Ishikawa (cell line): ENCODE results near the gene QPCTL.

Source experiments
- CEBPB ChIP-seq: IDR thresholded peaks from 2 replicates; pipeline ENCODE4 v1.6.1; 2012
- CREB1 ChIP-seq: IDR thresholded peaks from 2 replicates; pipeline ENCODE4 v1.6.1; 2012; ENCODE audit warnings: low read depth
- EGR1 ChIP-seq: IDR thresholded peaks from 2 replicates; pipeline ENCODE4 v1.6.1; 2012
- EP300 ChIP-seq: IDR thresholded peaks from 2 replicates; pipeline ENCODE4 v1.6.1; 2012; ENCODE audit warnings: borderline replicate concordance
- FOXM1 ChIP-seq: IDR thresholded peaks from 2 replicates; pipeline ENCODE4 v1.6.1; 2012; ENCODE audit warnings: low read depth, borderline replicate concordance
- MAX ChIP-seq: IDR thresholded peaks from 2 replicates; pipeline ENCODE4 v1.6.1; 2012
- NFIC ChIP-seq: IDR thresholded peaks from 2 replicates; pipeline ENCODE4 v1.6.1; 2012
- RAD21 ChIP-seq: IDR thresholded peaks from 2 replicates; pipeline ENCODE4 v1.6.1; 2012; ENCODE audit warnings: low read depth
- TAF1 ChIP-seq: IDR thresholded peaks from 2 replicates; pipeline ENCODE4 v1.6.1; 2012; ENCODE audit warnings: low read depth, mild to moderate bottlenecking
- TCF12 ChIP-seq: IDR thresholded peaks from 2 replicates; pipeline ENCODE4 v1.6.1; 2012; ENCODE audit warnings: low read depth
- TEAD4 ChIP-seq: IDR thresholded peaks from 2 replicates; pipeline ENCODE4 v1.6.1; 2012
- USF1 ChIP-seq: IDR thresholded peaks from 2 replicates; pipeline ENCODE4 v1.6.1; 2012
- YY1 ChIP-seq: IDR thresholded peaks from 2 replicates; pipeline ENCODE4 v1.6.1; 2012; ENCODE audit warnings: low read depth
- ZBTB7A ChIP-seq: IDR thresholded peaks from 2 replicates; pipeline ENCODE4 v1.6.1; 2012; ENCODE audit warnings: low read depth
- TF ChIP-seq, protein P1 (sequence below): IDR thresholded peaks from 2 replicates; pipeline ENCODE4 v1.6.1; 2012; ENCODE audit warnings: low read depth, mild to moderate bottlenecking

QPCTL gene

GRCh38 chr19:45730368-45731288 is 38.2 kb downstream of the QPCTL start, which contains the start of gene FBXO46:
Gene FBXO46, minus strand, starts transcription at chr19:45730896. Its CDS starts 17,401 bp downstream, at chr19:45713495.
- peak; percentile 19; the same call in 1 of the 2 replicates for TF ChIP-seq USF1
- peak; percentile 66 for TF ChIP-seq TAF1
- TF ChIP-seq EGR1, result no peak
- TF ChIP-seq TCF12, result peak; percentile 57; the same call in 1 of the 2 replicates
- TF ChIP-seq, protein P1, sequence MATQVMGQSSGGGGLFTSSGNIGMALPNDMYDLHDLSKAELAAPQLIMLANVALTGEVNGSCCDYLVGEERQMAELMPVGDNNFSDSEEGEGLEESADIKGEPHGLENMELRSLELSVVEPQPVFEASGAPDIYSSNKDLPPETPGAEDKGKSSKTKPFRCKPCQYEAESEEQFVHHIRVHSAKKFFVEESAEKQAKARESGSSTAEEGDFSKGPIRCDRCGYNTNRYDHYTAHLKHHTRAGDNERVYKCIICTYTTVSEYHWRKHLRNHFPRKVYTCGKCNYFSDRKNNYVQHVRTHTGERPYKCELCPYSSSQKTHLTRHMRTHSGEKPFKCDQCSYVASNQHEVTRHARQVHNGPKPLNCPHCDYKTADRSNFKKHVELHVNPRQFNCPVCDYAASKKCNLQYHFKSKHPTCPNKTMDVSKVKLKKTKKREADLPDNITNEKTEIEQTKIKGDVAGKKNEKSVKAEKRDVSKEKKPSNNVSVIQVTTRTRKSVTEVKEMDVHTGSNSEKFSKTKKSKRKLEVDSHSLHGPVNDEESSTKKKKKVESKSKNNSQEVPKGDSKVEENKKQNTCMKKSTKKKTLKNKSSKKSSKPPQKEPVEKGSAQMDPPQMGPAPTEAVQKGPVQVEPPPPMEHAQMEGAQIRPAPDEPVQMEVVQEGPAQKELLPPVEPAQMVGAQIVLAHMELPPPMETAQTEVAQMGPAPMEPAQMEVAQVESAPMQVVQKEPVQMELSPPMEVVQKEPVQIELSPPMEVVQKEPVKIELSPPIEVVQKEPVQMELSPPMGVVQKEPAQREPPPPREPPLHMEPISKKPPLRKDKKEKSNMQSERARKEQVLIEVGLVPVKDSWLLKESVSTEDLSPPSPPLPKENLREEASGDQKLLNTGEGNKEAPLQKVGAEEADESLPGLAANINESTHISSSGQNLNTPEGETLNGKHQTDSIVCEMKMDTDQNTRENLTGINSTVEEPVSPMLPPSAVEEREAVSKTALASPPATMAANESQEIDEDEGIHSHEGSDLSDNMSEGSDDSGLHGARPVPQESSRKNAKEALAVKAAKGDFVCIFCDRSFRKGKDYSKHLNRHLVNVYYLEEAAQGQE, result no peak
- peak; percentile 72 for TF ChIP-seq NFIC
- no peak for TF ChIP-seq CEBPB
- peak; percentile 30; the same call in 1 of the 2 replicates for TF ChIP-seq MAX
- 0 out of 2 replicates have a peak, but pooled peaks have one; percentile 28 for TF ChIP-seq CREB1
- 0 out of 2 replicates have a peak, but pooled peaks have one; percentile 60 for TF ChIP-seq ZBTB7A
- TF ChIP-seq RAD21, result no peak
- no peak for TF ChIP-seq TEAD4
- peak; percentile 89 for TF ChIP-seq YY1
- no peak for TF ChIP-seq FOXM1
- TF ChIP-seq EP300, result 0 out of 2 replicates have a peak, but pooled peaks have one; percentile 11

DNA sequence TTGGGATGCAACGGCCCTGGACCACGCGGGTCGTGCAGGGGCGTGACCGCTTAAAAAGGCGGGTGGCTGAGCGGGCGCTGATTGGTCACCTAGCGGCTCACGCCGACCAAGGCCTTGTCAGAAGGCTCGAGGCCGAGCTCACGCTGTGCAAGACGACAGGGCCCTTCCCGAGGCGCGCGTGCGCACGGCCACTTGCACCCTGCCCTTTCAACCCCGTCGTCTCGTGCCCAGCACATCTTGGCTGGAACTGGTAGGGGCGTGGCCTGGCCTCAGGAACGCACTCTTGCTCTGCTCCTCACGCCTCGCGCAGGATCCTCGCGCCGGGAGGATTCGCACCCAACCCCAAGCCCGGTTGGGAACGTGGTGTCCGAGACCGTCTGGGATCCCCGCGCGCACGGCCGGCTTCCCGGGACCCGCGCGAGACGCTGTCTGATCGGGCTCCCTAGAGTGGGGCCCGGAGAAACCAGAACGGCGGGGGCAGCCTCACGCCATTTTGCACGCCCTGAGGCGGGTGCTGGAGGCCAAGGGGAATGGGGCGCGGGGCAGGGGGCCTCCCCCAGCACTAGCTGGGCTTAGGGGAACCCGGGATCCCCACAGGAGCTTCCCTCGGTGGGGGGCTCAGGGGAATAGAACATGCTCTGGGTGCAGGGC is 40.8 kb downstream of the QPCTL start, which contains the start of gene MEIOSIN:
TSS of gene MEIOSIN (plus strand) at position 280 of the 651 bp plus-strand sequence. CDS start 1,938 bp downstream, outside the sequence.
- TF ChIP-seq MAX, result no peak
- no peak for TF ChIP-seq USF1
- TF ChIP-seq TAF1, result no peak
- TF ChIP-seq, protein P1, result no peak

DNA sequence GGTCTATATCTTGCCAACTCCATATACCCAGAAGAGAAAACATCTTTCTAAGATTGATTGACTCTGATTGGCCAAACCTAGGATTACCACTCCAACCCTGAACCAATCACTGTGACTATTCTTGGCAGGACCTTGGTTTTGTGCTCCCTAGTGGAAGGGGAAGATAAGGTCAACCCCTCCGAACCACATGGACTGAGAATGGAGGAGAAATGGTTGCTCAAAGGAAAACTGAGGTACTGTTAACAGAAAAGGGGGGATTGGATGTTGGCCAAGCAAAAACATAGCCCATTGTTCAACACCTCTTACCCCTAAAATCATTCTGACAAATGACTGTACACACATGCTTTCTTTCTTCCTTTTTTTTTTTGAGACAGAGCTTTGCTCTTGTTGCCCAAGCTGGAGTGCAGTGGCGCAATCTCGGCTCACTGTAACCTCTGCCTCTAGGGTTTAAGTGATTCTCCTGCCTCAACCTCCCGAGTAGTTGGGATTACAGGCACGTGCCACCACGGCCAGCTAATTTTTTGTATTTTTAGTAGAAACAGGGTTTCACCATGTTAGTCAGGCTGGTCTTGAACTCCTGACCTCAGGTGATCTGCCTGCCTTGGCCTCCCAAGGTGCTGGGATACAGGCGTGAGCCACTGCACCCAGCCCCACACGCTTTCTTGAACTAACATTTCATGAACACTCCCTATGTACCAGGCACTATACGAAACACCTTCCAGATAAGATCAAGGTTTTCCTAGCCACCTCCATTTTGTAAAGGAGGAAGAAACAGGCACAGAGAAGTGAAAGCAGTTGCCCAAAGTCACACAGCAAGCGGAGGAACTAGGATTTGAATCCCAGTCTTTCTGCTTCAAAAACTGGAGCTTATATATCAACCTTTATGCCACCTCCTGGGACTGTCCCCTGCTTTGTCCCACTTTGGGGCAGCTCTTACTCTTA is 47.3 kb downstream of the QPCTL start:
- TF ChIP-seq ZBTB7A (no peak), FOXM1 (no peak), USF1 (no peak), RAD21 (no peak), CREB1 (no peak)
- TF ChIP-seq, protein P1, result no peak
